AML-193 (cell line): ENCODE data around the gene P4HA1.

Source experiments
- DNase-seq, 2 experiments: peaks; one replicate each; lab custom pipeline; 2025; lab: John Stamatoyannopoulos, UW

P4HA1 gene

DNA sequence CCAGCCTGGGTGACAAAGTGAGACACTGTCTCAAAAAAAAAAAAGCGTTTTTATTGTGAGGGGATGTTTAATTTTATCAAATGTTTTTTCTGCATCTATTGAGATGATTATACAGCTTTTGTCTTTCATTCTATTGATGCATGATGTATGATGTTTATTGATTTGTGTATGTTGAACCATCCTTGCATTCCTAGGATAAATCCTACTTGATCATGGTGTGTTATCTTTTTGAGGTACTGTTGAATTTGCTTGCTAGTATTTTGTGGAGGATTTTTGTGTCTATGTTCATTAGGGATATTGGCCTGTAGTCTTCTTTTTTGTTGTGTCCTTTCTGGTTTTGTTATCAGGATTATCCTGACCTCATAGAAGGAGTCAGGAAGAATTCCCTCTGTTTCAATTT is 119.8 kb downstream of the P4HA1 start:
- DNase-seq = no peak
